IMR-90 (cell line): ENCODE results near the gene LRRC73. TPM values are rescaled to one million over a fixed set of nuclear protein-coding genes. Genes with fewer than 3 reads are reported as not detected.

Source experiments
- ATAC-seq: fragments of 200-7000 bp; cut with Tn5 transposase; 2 replicates; pipeline ENCODE4 v1.9.1; 2020; ENCODE audit warnings: low read depth, mild to moderate bottlenecking, moderate library complexity
- BruUV-seq: library from RNA; stranded (reverse); fragments of 400-500 nt; replicated peaks from 2 replicates; lab custom pipeline; 2021; lab: Mats Ljungman, UMichigan
- CTCF ChIA-PET: fragments of 300-600 bp; formaldehyde crosslinking; extraction: SDS; loops from one replicate; lab custom pipeline; 2021; ENCODE audit warnings: antibody characterized with exemption; lab: Yijun Ruan, JAX
- POLR2A ChIA-PET: fragments of 300-600 bp; sonication (Branson Sonifier 250); formaldehyde crosslinking; loops from one replicate; lab custom pipeline; 2022; ENCODE audit warnings: antibody characterized with exemption; ENCODE audit not compliant: unreplicated experiment; lab: Charles Lee
- DNase-seq: peaks from one replicate; pipeline ENCODE4 v3.0.0; 2013
- H2AFZ ChIP-seq: replicated peaks from 2 replicates; pipeline ENCODE3; 2013; ENCODE audit warnings: low read length, mild to moderate bottlenecking; ENCODE audit not compliant: poor library complexity
- H2AK5ac ChIP-seq: 2 replicates; pipeline ENCODE4 v1.6.1; 2013; ENCODE audit warnings: low read depth, low read length, inconsistent platforms
- H2AK9ac ChIP-seq: replicated peaks from 2 replicates; pipeline ENCODE3; 2013; ENCODE audit warnings: mild to moderate bottlenecking, low read depth, low read length, moderate library complexity; ENCODE audit not compliant: poor library complexity
- H2BK120ac ChIP-seq: 2 replicates; pipeline ENCODE4 v1.6.1; 2013; ENCODE audit warnings: low read depth, low read length, inconsistent platforms
- H2BK15ac ChIP-seq: 3 replicates; pipeline ENCODE4 v1.6.1; 2013; ENCODE audit warnings: low read depth, low read length, inconsistent platforms
- H2BK20ac ChIP-seq: 2 replicates; pipeline ENCODE4 v1.6.1; 2013; ENCODE audit warnings: low read depth, mild to moderate bottlenecking, inconsistent platforms, low read length, moderate library complexity
- H2BK5ac ChIP-seq: 2 replicates; pipeline ENCODE4 v1.6.1; 2013; ENCODE audit warnings: mild to moderate bottlenecking, low read depth, low read length, inconsistent platforms; ENCODE audit not compliant: poor library complexity, severe bottlenecking
- H3K14ac ChIP-seq: replicated peaks from 2 replicates; pipeline ENCODE4 v1.6.1; 2013; ENCODE audit warnings: low read depth, low read length, inconsistent platforms
- H3K18ac ChIP-seq: 2 replicates; pipeline ENCODE4 v1.6.1; 2013; ENCODE audit warnings: low read depth, low read length, control low read depth
- H3K23ac ChIP-seq: 2 replicates; pipeline ENCODE4 v1.6.1; 2013; ENCODE audit warnings: low read depth, low read length, inconsistent platforms
- H3K27ac ChIP-seq: 2 replicates; pipeline ENCODE4 v1.5.1; 2013; ENCODE audit warnings: mild to moderate bottlenecking, control low read depth, low read length; ENCODE audit not compliant: insufficient read depth
- H3K27me3 ChIP-seq: 2 replicates; pipeline ENCODE4 v1.6.1; 2013; ENCODE audit warnings: low read length; ENCODE audit not compliant: control insufficient read depth, insufficient read depth
- H3K36me3 ChIP-seq: 2 replicates; pipeline ENCODE4 v1.6.1; 2013; ENCODE audit warnings: low read length, mixed read lengths; ENCODE audit not compliant: control insufficient read depth, insufficient read depth
- H3K4ac ChIP-seq: 2 replicates; pipeline ENCODE4 v1.6.1; 2013; ENCODE audit warnings: low read depth, low read length, inconsistent platforms
- H3K4me1 ChIP-seq: 2 replicates; pipeline ENCODE4 v1.6.1; 2013; ENCODE audit warnings: low read length, mixed read lengths; ENCODE audit not compliant: control insufficient read depth, insufficient read depth
- H3K4me2 ChIP-seq: 2 replicates; pipeline ENCODE4 v1.6.1; 2013; ENCODE audit warnings: low read depth, mild to moderate bottlenecking, control low read depth, low read length, moderate library complexity
- H3K4me3 ChIP-seq: 2 replicates; pipeline ENCODE4 v1.5.1; 2013; ENCODE audit warnings: low read depth, mild to moderate bottlenecking, control low read depth, low read length, moderate library complexity; ENCODE audit not compliant: insufficient read depth
- H3K56ac ChIP-seq: 2 replicates; pipeline ENCODE4 v1.6.1; 2013; ENCODE audit warnings: low read length, inconsistent platforms; ENCODE audit not compliant: insufficient read depth; ENCODE audit errors: extremely low read depth
- H3K79me1 ChIP-seq, 2 experiments: 2 replicates each; pipeline ENCODE4 v1.6.1; 2013; ENCODE audit warnings: low read length in 2 of 2, inconsistent platforms in 1 of 2, low read depth in 1 of 2
- H3K9ac ChIP-seq: 2 replicates; pipeline ENCODE4 v1.6.1; 2013; ENCODE audit warnings: low read depth, low read length, control low read depth
- H3K9me1 ChIP-seq: 2 replicates; pipeline ENCODE4 v1.6.1; 2013; ENCODE audit warnings: low read length, inconsistent platforms; ENCODE audit not compliant: insufficient read depth
- H3K9me3 ChIP-seq: 2 replicates; pipeline ENCODE4 v1.6.1; 2013; ENCODE audit warnings: low read length; ENCODE audit not compliant: control insufficient read depth, insufficient read depth
- H4K20me1 ChIP-seq: 2 replicates; pipeline ENCODE4 v1.6.1; 2013; ENCODE audit warnings: low read length, inconsistent platforms; ENCODE audit not compliant: insufficient read depth
- H4K5ac ChIP-seq: 2 replicates; pipeline ENCODE4 v1.6.1; 2013; ENCODE audit warnings: mild to moderate bottlenecking, low read depth, low read length, control low read depth
- H4K8ac ChIP-seq, 2 experiments: 2 replicates each; pipeline ENCODE4 v1.6.1; 2013; ENCODE audit warnings: low read depth in 2 of 2, low read length in 2 of 2, control low read depth in 1 of 2, inconsistent platforms in 1 of 2
- H4K91ac ChIP-seq: 2 replicates; pipeline ENCODE4 v1.6.1; 2013; ENCODE audit warnings: low read depth, low read length, inconsistent platforms; ENCODE audit not compliant: insufficient read depth
- CEBPB ChIP-seq: IDR thresholded peaks from 2 replicates; pipeline ENCODE4 v1.6.1; 2012; ENCODE audit warnings: low read depth, low read length, improper control_type of control experiment
- FOS ChIP-seq: fragments of 150-350 bp; IDR thresholded peaks from 2 replicates; pipeline ENCODE4 v1.6.1; 2016; ENCODE audit warnings: low read depth, low read length
- MAFK ChIP-seq: IDR thresholded peaks from 2 replicates; pipeline ENCODE4 v1.6.1; 2012; ENCODE audit warnings: low read depth, low read length, improper control_type of control experiment
- NFE2L2 ChIP-seq: fragments of 150-350 bp; IDR thresholded peaks from 2 replicates; pipeline ENCODE4 v1.6.1; 2016; ENCODE audit warnings: low read depth, mild to moderate bottlenecking, low read length
- POLR2A ChIP-seq: IDR thresholded peaks from 2 replicates; pipeline ENCODE4 v1.6.1; 2012; ENCODE audit warnings: mild to moderate bottlenecking, low read depth, low read length
- RAD21 ChIP-seq: IDR thresholded peaks from 2 replicates; pipeline ENCODE4 v1.6.1; 2012; ENCODE audit warnings: low read length, improper control_type of control experiment
- RFX5 ChIP-seq: IDR thresholded peaks from 2 replicates; pipeline ENCODE4 v1.8.0; 2012; ENCODE audit warnings: low read depth, mild to moderate bottlenecking, low read length, moderate library complexity
- WGBS, 2 experiments: methylation state at CpG; one replicate each; pipeline versions ENCODE4 v1.1.5 to v1.1.7; 2013; ENCODE audit warnings: missing lambda C conversion rate in 2 of 2; ENCODE audit not compliant: insufficient read length in 1 of 2; ENCODE audit errors: extremely low coverage in 2 of 2; 5-methylcytosine and 5-hydroxymethylcytosine counted together
- dilution Hi-C: fragments of 300-500 bp; cut with HindIII; formaldehyde crosslinking; loops from one replicate; pipeline ENCODE4 v1.14.3; 2018; ENCODE audit warnings: low sequenced_read_pairs; ENCODE audit not compliant: unreplicated experiment
- in situ Hi-C: fragments of 300-500 bp; cut with MboI; formaldehyde crosslinking; loops from 3 replicates; pipeline ENCODE4 v1.14.3; 2019; ENCODE audit warnings: low sequenced_read_pairs, inconsistent platforms, mixed read lengths
- intact Hi-C: fragments of 100-400 bp; cut with micrococcal nuclease; formaldehyde crosslinking; loops from 2 replicates; pipeline ENCODE4 v1.10.0; 2022
- polyA plus RNA-seq, 3 experiments: library from polyadenylated mRNA; depleted of rRNA; stranded (reverse); fragments of >200 nt; gene quantifications; 2 replicates each; pipeline ENCODE4 v1.2.3, GENCODE V29; 2012; ENCODE audit warnings: low replicate concordance in 1 of 3
- total RNA-seq: library from RNA; depleted of rRNA; stranded (reverse); fragments of >200 nt; gene quantifications from 2 replicates; pipeline ENCODE4 v1.2.3, GENCODE V29; 2012
- TF ChIP-seq, protein P1 (sequence below): fragments of 150-350 bp; IDR thresholded peaks from 2 replicates; pipeline ENCODE4 v1.6.1; 2017; ENCODE audit warnings: mild to moderate bottlenecking, antibody characterized with exemption, low read length, low read depth

The LRRC73 gene
- total and polyA plus RNA-seq, 2 of the 4 experiments (the other 2 are of a cell fraction) = under 0.01 to 0.31 TPM

DNA sequence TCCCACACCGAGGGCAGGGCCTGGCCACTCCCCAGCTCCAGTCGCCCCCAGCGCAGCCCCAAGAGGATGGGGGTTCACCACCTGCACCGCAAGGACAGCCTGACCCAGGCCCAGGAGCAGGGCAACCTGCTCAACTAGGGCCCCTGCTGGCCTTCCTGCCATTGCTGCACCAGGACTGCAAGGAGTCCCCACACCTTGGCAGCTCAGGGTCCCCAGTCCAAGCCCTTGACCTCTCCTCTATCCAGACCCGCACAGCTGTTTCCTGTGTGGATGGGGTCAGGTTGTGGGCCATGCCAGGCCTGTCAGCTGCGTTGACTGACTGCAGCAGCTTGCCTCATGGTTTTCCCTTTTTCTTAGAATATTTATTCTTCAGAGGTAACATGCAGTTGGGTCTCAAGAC lies 4.4 kb downstream of the LRRC73 start:
- H2BK5ac ChIP-seq = no peak overlapping the region
- 0 out of 4 replicates have a peak, but pooled peaks cover 0 to 5% of the 10 kb centered on the region in 2 experiments for H3K79me1 ChIP-seq
- H2BK20ac ChIP-seq = no peak overlapping the region
- no peak overlapping the region for H4K5ac ChIP-seq
- H3K4ac ChIP-seq = no peak overlapping the region
- DNase-seq = no peak
- no peak overlapping the region for H3K27ac ChIP-seq
- peaks cover 4% of the 10 kb centered on the region for H3K4me1 ChIP-seq
- no peak overlapping the region for H3K4me3 ChIP-seq
- H3K14ac ChIP-seq = no peak overlapping the region
- H2AFZ ChIP-seq = no peak overlapping the region
- H2BK15ac ChIP-seq = no peak overlapping the region
- no peak overlapping the region for H2AK5ac ChIP-seq
- ATAC-seq = no peak
- whole genome bisulfite sequencing, 2 experiments = 83% methylated on average over 1 of the region's 6 CpGs; no CpG with 5 or more reads in 1 of the 2 experiments
- no peak overlapping the region for H3K9ac ChIP-seq
- no peak overlapping the region for H3K56ac ChIP-seq
- no peak overlapping the region for H4K91ac ChIP-seq
- TF ChIP-seq NFE2L2 (no peak), POLR2A (no peak), CEBPB (no peak), RAD21 (no peak), FOS (no peak), MAFK (no peak), RFX5 (no peak)
- TF ChIP-seq, protein P1, sequence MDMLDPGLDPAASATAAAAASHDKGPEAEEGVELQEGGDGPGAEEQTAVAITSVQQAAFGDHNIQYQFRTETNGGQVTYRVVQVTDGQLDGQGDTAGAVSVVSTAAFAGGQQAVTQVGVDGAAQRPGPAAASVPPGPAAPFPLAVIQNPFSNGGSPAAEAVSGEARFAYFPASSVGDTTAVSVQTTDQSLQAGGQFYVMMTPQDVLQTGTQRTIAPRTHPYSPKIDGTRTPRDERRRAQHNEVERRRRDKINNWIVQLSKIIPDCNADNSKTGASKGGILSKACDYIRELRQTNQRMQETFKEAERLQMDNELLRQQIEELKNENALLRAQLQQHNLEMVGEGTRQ = no peak
- H2BK120ac ChIP-seq = no peak overlapping the region
- H2AK9ac ChIP-seq = no peak overlapping the region
- H4K8ac ChIP-seq = no peak overlapping the region
- no TSS peak for BruUV-seq
- H3K18ac ChIP-seq = no peak overlapping the region
- H3K9me1 ChIP-seq = peaks cover 3% of the 10 kb centered on the region; the same call in 1 of the 2 replicates
- peaks cover 4% of the 10 kb centered on the region; the same call in 1 of the 2 replicates for H4K20me1 ChIP-seq
- H3K4me2 ChIP-seq = no peak overlapping the region
- no peak overlapping the region for H3K23ac ChIP-seq
- no peaks in the 10 kb centered on the region for H3K27me3 ChIP-seq
- peaks cover 42% of the 10 kb centered on the region for H3K36me3 ChIP-seq
- intact Hi-C loops (loop anchor here (1.0 kb wide), 4 partner anchors 51 to 242 kb away; partner anchors contain the start of gene ABCC10), in situ Hi-C loops (no loop called here), dilution Hi-C loops (no loop called here)
- ChIA-PET CTCF (interaction anchor here (2.7 kb wide), 1 partner anchor 10 kb away, joined by 17 read pairs; no protein-coding TSS in a partner anchor), POLR2A (no interaction called here)
- H3K9me3 ChIP-seq = no peaks in the 10 kb centered on the region
